BE2C (cell line): Measurements from ENCODE around the gene PAX7.

Experiments
- DNase-seq: peaks from one replicate; pipeline ENCODE4 v3.0.0-alpha.2; 2020
- H3K27me3 ChIP-seq: fragments of 250-450 bp; sonication (Bioruptor Pico); 2 replicates; pipeline ENCODE4 v1.5.1; 2020; ENCODE audit warnings: mild to moderate bottlenecking
- H3K36me3 ChIP-seq: fragments of 250-450 bp; sonication (Bioruptor Pico); 2 replicates; pipeline ENCODE4 v1.5.1; 2020; ENCODE audit warnings: mild to moderate bottlenecking
- H3K4me1 ChIP-seq: fragments of 250-450 bp; sonication (Bioruptor Pico); 2 replicates; pipeline ENCODE4 v1.5.1; 2020
- H3K4me3 ChIP-seq: 2 replicates; pipeline ENCODE4 v1.5.1; 2011; ENCODE audit warnings: low read depth, low read length
- H3K9me3 ChIP-seq: fragments of 250-450 bp; sonication (Bioruptor Pico); 2 replicates; pipeline ENCODE4 v1.5.1; 2020
- CTCF ChIP-seq: IDR thresholded peaks from 2 replicates; pipeline ENCODE4 v1.5.1; 2012; ENCODE audit warnings: mild to moderate bottlenecking, low read depth, low read length

Gene PAX7

GRCh38 chr1:18592368-18592767, 38.3 kb upstream of the PAX7 start:
- Histone ChIP-seq H3K9me3 (no peaks in the 10 kb centered on the region), H3K27me3 (no peaks in the 10 kb centered on the region; the same call in 1 of the 2 replicates), H3K4me3 (no peak overlapping the region), H3K36me3 (no peaks in the 10 kb centered on the region), H3K4me1 (no peaks in the 10 kb centered on the region)
- TF ChIP-seq CTCF: no peak
- no peak for DNase-seq

- no peaks in the 10 kb centered on the region for H3K4me1 ChIP-seq
- H3K36me3 ChIP-seq: no peaks in the 10 kb centered on the region
- TF ChIP-seq CTCF: peak; percentile 79
- H3K4me3 ChIP-seq: no peak overlapping the region
- H3K9me3 ChIP-seq: no peaks in the 10 kb centered on the region
- H3K27me3 ChIP-seq: no peaks in the 10 kb centered on the region
- DNase-seq: peak; percentile 59
These were observed 33.2 kb upstream of the PAX7 start for GRCh38 chr1:18597160-18598042.

- DNase-seq: peak; percentile 52
- Histone ChIP-seq H3K36me3 (no peaks in the 10 kb centered on the region), H3K4me3 (no peak overlapping the region), H3K4me1 (no peaks in the 10 kb centered on the region), H3K9me3 (no peaks in the 10 kb centered on the region), H3K27me3 (no peaks in the 10 kb centered on the region)
- TF ChIP-seq CTCF: no peak
These were observed 31.6 kb upstream of the PAX7 start for GRCh38 chr1:18599086-18599485.

GRCh38 chr1:18599704-18600103, 30.9 kb upstream of the PAX7 start:
- TF ChIP-seq CTCF: peak; percentile 16; the same call in 1 of the 2 replicates
- Histone ChIP-seq H3K27me3 (no peaks in the 10 kb centered on the region), H3K4me1 (no peaks in the 10 kb centered on the region), H3K9me3 (no peaks in the 10 kb centered on the region), H3K36me3 (no peaks in the 10 kb centered on the region), H3K4me3 (no peak overlapping the region)
- no peak for DNase-seq

GRCh38 chr1:18602533-18603211, 28.0 kb upstream of the PAX7 start:
- no peak for TF ChIP-seq CTCF
- Histone ChIP-seq H3K36me3 (no peaks in the 10 kb centered on the region), H3K4me1 (no peaks in the 10 kb centered on the region), H3K9me3 (no peaks in the 10 kb centered on the region), H3K4me3 (no peak overlapping the region), H3K27me3 (no peaks in the 10 kb centered on the region)
- DNase-seq: no peak

- H3K9me3 ChIP-seq: no peaks in the 10 kb centered on the region
- no peaks in the 10 kb centered on the region for H3K4me1 ChIP-seq
- TF ChIP-seq CTCF: no peak
- no peak for DNase-seq
- no peak overlapping the region for H3K4me3 ChIP-seq
- no peaks in the 10 kb centered on the region for H3K36me3 ChIP-seq
- no peaks in the 10 kb centered on the region for H3K27me3 ChIP-seq
These were observed 27.3 kb upstream of the PAX7 start for GRCh38 chr1:18603212-18603852.
